Stimulated activated CD4-positive, alpha-beta T cell treated with anti-CD3 and anti-CD28 coated beads, TNF-alpha, amount 100 ng/mL, for 48 hours (primary cell): Measurements from ENCODE around the gene UPF3A.
"Not testable (repeated sequence)": the region's sequence is repeated elsewhere in the genome, so short reads cannot be mapped to it uniquely, and the experiment has no call there.

Experiments used
- DNase-seq, 3 donors: peaks; one replicate each; pipeline ENCODE4 v3.0.0-alpha.2; 2020; ENCODE audit warnings: low read depth in 3 of 3

Gene UPF3A

GRCh38 chr13:114334305-114335053 lies 53.1 kb downstream of the UPF3A start:
- DNase-seq, result no peak

GRCh38 chr13:114336457-114336856 lies 55.1 kb downstream of the UPF3A start:
- DNase-seq, result not testable (repeated sequence)

GRCh38 chr13:114338959-114339358 lies 57.6 kb downstream of the UPF3A start:
- no peak for DNase-seq

- peak in 1 of 3 donors; percentile 10 for DNase-seq
Observed at GRCh38 chr13:114339857-114340534, 58.6 kb downstream of the UPF3A start.

DNA sequence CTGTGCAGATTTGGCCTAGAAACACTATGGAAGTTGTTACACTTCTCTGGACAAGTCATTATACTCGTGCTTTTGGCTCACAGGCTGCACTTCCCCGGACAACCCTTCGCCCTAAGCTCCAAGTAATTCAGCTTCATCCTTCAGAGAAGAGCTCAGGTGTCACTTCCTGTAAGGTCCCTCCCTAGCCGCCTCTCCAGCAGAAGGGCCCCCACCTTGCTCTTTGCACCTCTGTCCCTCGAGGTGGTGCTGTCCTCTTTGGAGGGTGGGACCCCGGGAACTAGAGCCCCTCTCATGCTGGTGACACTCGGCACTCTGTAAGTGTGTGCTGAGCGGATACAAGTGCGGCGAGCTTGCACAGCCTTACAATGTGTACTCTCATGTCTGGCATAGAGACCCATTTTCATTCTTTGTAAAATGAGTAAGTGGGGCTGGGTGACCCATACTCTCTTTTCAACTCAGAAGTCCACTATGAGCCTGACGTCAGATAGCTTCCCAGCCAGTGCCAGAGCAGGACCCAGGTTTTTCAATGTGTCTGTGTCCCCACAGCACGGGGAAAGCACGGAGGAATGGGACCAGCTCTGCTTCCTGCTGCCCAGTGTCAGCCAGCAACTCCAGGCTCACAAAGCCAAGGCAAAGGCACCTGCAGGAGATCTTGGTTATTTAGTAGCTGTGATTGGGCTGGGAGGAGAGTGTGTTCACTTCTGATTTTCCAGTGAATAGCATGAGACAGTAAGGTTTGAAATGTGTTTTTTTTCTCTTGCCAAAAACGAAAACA lies 59.8 kb downstream of the UPF3A start:
- DNase-seq, result no peak

DNA sequence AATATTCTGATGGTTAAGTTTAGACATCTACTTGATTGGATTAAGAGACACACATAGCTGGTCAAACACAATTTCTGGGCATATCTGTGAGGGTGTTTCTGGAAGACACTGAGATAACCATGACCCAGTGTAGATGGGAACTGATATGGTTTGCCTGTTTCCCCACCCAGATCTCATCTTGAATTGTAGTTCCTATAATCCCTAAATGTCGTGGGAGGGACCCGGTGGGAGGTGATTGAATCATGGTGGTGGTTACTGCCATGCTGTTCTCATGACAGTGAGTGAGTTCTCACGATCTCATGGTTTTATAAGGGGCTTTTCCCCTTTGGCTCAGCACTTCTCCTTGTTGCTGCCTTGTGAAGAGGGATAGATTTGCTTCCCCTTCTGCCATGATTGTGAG lies 65.9 kb downstream of the UPF3A start:
- not testable (repeated sequence) for DNase-seq

DNA sequence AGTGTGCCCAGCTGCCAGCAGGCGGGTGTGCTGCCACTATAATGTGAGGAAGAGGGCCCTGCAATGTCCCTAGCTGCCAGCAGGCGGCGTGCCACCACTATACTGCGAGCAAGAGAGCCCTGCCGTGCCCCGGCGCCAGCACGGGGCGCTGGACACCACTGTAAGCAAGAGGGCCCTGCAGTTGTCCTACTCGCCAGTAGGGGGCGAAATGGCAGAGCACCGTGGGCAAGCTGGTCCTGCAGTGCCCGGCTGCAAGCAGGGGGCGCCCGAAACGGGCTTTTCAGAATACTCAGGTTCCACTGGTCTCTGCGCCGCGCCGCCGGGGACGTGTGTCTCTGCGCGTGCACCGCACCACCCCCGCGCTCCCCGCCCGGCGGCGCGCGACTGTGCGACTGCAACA lies 71.4 kb downstream of the UPF3A start:
- peak in 1 of 3 donors; percentile 40 for DNase-seq

- not testable (repeated sequence) for DNase-seq
Observed at GRCh38 chr13:114353382-114353781, 72.0 kb downstream of the UPF3A start.
